Activated CD8-positive, alpha-beta memory T cell treated with anti-CD3 and anti-CD28 coated beads for 24 hours (primary cell): Measurements from ENCODE around the gene CDH7.

ENCODE experiments used
- DNase-seq: peaks from one replicate; pipeline ENCODE4 v3.0.0-alpha.2; 2020

CDH7 gene

DNA sequence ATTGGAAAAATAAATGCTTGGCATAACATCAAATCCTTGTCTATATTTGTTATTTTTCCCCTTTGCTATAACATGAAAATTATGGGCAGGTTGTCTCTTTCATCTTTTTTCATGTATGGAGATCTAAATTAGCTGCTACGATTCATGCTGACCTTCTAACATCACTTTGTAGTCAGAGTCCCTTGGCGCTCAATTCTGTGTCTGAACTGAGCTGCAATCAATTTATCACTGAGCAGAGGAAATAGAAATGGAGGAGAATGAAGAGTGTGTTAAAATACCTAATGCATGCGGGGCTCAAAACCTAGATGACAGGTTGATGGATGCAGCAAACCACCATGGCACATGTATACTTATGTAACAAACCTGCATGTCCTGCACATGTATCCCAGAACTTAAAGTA is 168.9 kb downstream of the CDH7 start:
- no peak for DNase-seq

DNA sequence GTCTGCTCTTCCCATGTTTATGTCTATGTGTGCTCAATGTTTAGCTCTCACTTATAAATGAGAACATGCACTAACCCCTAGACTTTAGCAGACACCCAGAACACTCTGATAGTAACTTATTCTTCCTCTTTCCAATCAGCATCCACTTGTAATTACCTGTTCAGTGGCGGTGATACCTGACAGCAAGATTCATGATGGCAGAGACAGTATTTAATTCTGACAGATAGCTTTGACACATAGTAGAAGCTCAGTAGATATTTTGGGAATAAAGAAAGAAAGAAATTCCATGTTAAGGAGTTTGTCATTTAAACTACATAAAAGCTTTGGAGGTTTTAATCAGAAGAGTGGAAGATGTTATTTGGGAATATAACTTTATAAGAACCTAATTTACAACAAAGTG is 171.3 kb downstream of the CDH7 start:
- no peak for DNase-seq

DNA sequence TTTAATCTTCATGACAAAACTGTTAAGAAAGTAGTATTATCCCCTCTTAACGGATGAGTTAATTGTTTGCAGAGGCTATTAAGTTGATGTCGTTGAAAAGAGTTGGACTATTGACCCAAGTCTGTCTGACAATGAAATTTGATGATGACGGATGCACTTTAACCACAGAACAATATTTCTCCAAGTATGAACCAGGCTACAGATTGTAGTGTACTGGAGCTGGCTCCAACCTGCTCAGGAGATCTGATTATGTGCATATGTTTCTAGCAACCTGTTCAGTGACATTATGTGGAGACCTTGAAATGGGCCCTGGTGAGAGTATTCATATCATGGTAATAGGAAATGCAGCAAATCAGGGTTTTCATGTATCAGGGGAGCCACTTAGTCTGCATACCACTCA is 174.1 kb downstream of the CDH7 start:
- DNase-seq: no peak

DNA sequence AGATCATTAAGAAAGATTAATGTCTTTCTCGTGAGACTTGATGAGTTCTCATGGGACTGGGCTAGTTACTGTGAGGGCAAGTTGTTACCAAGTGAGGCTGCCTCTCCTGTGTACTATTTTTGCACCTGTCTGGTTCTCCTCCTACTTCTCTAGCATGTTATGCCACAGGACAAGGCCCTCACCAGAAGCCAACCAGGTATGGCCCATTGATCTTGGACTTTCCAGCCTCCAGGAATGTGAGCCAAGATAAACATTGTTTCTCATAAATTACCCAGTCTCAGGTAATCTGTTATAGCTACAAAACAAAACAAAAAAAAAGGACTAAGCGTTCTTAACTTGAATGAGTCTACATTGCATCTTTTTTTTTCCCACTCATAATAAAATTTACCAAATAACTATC is 184.1 kb downstream of the CDH7 start:
- no peak for DNase-seq

DNA sequence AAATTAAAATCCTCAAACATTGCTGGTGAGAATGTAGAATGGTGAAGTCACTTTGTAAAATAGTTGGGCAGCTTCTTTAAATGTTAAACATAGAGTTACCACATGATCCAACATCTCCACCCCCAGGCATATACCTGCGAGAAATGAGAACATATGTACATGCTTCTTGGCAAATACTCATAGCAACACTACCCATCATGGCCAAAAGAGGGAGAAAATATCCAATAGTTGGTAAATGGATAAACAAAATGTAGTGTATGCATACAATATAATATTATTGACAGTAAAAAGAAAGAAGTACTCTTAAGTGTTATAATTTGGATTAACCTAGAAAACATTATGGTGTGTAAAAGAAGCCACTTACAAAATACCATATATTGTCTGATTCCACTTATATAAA is 185.9 kb downstream of the CDH7 start:
- DNase-seq: no peak

DNA sequence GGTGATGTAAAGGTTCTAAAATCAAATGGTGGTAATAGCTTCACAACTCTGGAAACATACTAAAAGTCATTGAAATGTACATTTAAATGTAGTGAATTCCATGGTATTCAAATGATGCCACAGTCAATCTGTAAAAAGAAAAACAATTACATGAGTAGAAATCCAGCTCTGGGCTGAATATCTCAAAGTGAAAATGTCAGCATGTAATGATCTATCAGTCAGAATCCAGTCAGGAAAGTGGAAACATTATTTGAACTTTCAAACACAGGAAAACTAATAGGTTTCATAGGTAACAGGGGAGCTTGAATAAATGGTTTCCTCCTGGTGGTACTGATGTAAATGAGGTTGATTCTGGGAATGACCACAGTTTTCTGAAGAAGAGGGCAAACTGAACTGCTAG is 186.4 kb downstream of the CDH7 start:
- DNase-seq: no peak

DNA sequence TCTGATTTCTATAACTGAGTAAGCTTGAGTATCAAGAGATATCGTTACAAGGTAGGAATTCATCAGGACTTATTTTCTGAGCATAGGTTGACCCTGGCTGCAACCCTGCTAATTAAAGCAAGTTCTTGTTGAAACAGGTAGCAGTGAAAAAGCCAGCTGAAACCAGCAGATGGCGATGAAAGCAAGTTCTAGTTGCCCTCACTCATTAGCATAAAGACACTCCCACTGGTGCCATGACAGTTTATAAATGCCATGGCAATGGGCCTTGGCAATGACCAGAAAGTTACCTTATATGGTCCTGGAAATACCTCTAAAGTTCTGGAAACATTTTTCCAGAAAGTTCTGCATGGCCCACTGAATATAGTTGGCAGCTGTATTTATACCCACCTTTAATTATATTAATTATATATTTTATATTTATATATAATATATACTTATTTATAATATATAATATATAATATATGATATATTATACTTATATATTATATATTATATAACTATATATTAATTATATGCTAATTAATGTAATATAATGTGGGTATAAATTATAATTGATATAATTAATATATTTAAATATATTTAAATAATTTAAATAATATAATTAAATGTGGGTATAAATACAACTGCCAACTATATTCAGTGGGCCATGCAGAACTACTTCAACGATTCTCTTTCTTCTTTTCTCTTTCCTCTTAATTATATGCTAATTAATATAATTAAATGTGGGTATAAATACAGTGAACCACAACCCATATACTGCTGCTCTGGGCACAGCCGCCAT is 188.0 kb downstream of the CDH7 start:
- no peak for DNase-seq
